Activated effector memory CD4-positive, alpha-beta T cell treated with anti-CD3 and anti-CD28 coated beads, Interleukin-2, amount 50 U/mL, for 16 hours (primary cell): ENCODE data around the gene DUSP11.
"Not testable (repeated sequence)": the region's sequence is repeated elsewhere in the genome, so short reads cannot be mapped to it uniquely, and the experiment has no call there.

Experiments
- DNase-seq: peaks from one replicate; pipeline ENCODE4 v3.0.0-alpha.2; 2020

The DUSP11 gene

GRCh38 chr2:73770725-73771124 lies 9.2 kb downstream of the DUSP11 start:
- no peak for DNase-seq

- DNase-seq, result no peak
Observed at GRCh38 chr2:73766994-73767393, 12.9 kb downstream of the DUSP11 start.

GRCh38 chr2:73766349-73766748 lies 13.6 kb downstream of the DUSP11 start:
- no peak for DNase-seq

- DNase-seq, result no peak
Observed at GRCh38 chr2:73764945-73765344, 15.0 kb downstream of the DUSP11 start.

- DNase-seq, result no peak
Observed at GRCh38 chr2:73762571-73762970, 17.3 kb downstream of the DUSP11 start.

GRCh38 chr2:73759904-73760303 lies 20.0 kb downstream of the DUSP11 start:
- no peak for DNase-seq

GRCh38 chr2:73759285-73759764 lies 20.6 kb downstream of the DUSP11 start:
- DNase-seq, result no peak

- DNase-seq, result not testable (repeated sequence)
Observed at GRCh38 chr2:73754332-73754731, 25.6 kb downstream of the DUSP11 start.

GRCh38 chr2:73749314-73749713 lies 30.6 kb downstream of the DUSP11 start:
- no peak for DNase-seq

- DNase-seq, result no peak
Observed at GRCh38 chr2:73746877-73747208, 33.1 kb downstream of the DUSP11 start.

GRCh38 chr2:73746015-73746876 lies 33.7 kb downstream of the DUSP11 start:
- no peak for DNase-seq

GRCh38 chr2:73740767-73741166 lies 39.1 kb downstream of the DUSP11 start:
- no peak for DNase-seq

- no peak for DNase-seq
Observed at GRCh38 chr2:73739101-73739500, 40.8 kb downstream of the DUSP11 start.

- peak; percentile 97 for DNase-seq
Observed at GRCh38 chr2:73736855-73737779, 42.8 kb downstream of the DUSP11 start, which contains the start of gene TPRKB. Gene TPRKB, minus strand, starts transcription at chr2:73737345. Its CDS starts 2,776 bp downstream, at chr2:73734569.

- DNase-seq, result no peak
Observed at GRCh38 chr2:73736378-73736777, 43.5 kb downstream of the DUSP11 start.

GRCh38 chr2:73730810-73731209 lies 49.1 kb downstream of the DUSP11 start:
- no peak for DNase-seq

GRCh38 chr2:73728711-73729110 lies 51.2 kb downstream of the DUSP11 start:
- no peak for DNase-seq

- DNase-seq, result no peak
Observed at GRCh38 chr2:73728043-73728442, 51.9 kb downstream of the DUSP11 start.

GRCh38 chr2:73726657-73727056 lies 53.2 kb downstream of the DUSP11 start:
- not testable (repeated sequence) for DNase-seq

GRCh38 chr2:73718851-73719621 lies 60.9 kb downstream of the DUSP11 start:
- DNase-seq, result no peak

GRCh38 chr2:73718421-73718820 lies 61.5 kb downstream of the DUSP11 start:
- DNase-seq, result no peak

- DNase-seq, result not testable (repeated sequence)
Observed at GRCh38 chr2:73717695-73718094, 62.2 kb downstream of the DUSP11 start.

- DNase-seq, result no peak
Observed at GRCh38 chr2:73717251-73717606, 62.7 kb downstream of the DUSP11 start.
